ENCODE data around the gene NAV2.
"Not testable (repeated sequence)": the region's sequence is repeated elsewhere in the genome, so short reads cannot be mapped to it uniquely, and the experiment has no call there.

The NAV2 gene

GRCh38 chr11:19882356-19882755, 169.7 kb downstream of the NAV2 start:
- in situ Hi-C loops (cut with MboI; ENCODE audit: low sequenced_read_pairs): no loop called here

- in situ Hi-C loops (cut with MboI; ENCODE audit: low sequenced_read_pairs): no loop called here
These were observed 173.9 kb downstream of the NAV2 start for GRCh38 chr11:19886498-19886897.

GRCh38 chr11:19887842-19888241, 175.2 kb downstream of the NAV2 start:
- in situ Hi-C loops (cut with MboI; ENCODE audit: low sequenced_read_pairs): no loop called here

GRCh38 chr11:19889531-19889930, 176.9 kb downstream of the NAV2 start:
- in situ Hi-C loops (cut with MboI; ENCODE audit: low sequenced_read_pairs): no loop called here

- in situ Hi-C loops (cut with MboI; ENCODE audit: low sequenced_read_pairs): no loop called here
These were observed 177.7 kb downstream of the NAV2 start for GRCh38 chr11:19890308-19890707.

- in situ Hi-C loops (cut with MboI; ENCODE audit: low sequenced_read_pairs): no loop called here
These were observed 178.4 kb downstream of the NAV2 start for GRCh38 chr11:19891022-19891421.

- in situ Hi-C loops (cut with MboI; ENCODE audit: low sequenced_read_pairs): no loop called here
These were observed 179.8 kb downstream of the NAV2 start for GRCh38 chr11:19892387-19892786.

- in situ Hi-C loops (cut with MboI; ENCODE audit: low sequenced_read_pairs): no loop called here
These were observed 180.2 kb downstream of the NAV2 start for GRCh38 chr11:19892876-19893275.

- in situ Hi-C loops (cut with MboI; ENCODE audit: low sequenced_read_pairs): no loop called here
These were observed 181.8 kb downstream of the NAV2 start for GRCh38 chr11:19894404-19894803.

- in situ Hi-C loops (cut with MboI; ENCODE audit: low sequenced_read_pairs): not testable (repeated sequence)
These were observed 182.4 kb downstream of the NAV2 start for GRCh38 chr11:19895037-19895436.

GRCh38 chr11:19895776-19896175, 183.1 kb downstream of the NAV2 start:
- in situ Hi-C loops (cut with MboI; ENCODE audit: low sequenced_read_pairs): no loop called here

GRCh38 chr11:19903620-19904069, 191.0 kb downstream of the NAV2 start:
- in situ Hi-C loops (cut with MboI; ENCODE audit: low sequenced_read_pairs): no loop called here

GRCh38 chr11:19905280-19905853, 192.7 kb downstream of the NAV2 start:
- in situ Hi-C loops (cut with MboI; ENCODE audit: low sequenced_read_pairs): no loop called here

GRCh38 chr11:19906126-19906525, 193.5 kb downstream of the NAV2 start:
- in situ Hi-C loops (cut with MboI; ENCODE audit: low sequenced_read_pairs): no loop called here

- in situ Hi-C loops (cut with MboI; ENCODE audit: low sequenced_read_pairs): no loop called here
These were observed 194.5 kb downstream of the NAV2 start for GRCh38 chr11:19907008-19907579.

GRCh38 chr11:19907839-19908238, 195.2 kb downstream of the NAV2 start:
- in situ Hi-C loops (cut with MboI; ENCODE audit: low sequenced_read_pairs): no loop called here

GRCh38 chr11:19910931-19911330, 198.3 kb downstream of the NAV2 start:
- in situ Hi-C loops (cut with MboI; ENCODE audit: low sequenced_read_pairs): no loop called here

- in situ Hi-C loops (cut with MboI; ENCODE audit: low sequenced_read_pairs): no loop called here
These were observed 199.7 kb downstream of the NAV2 start for GRCh38 chr11:19912115-19912957.

- in situ Hi-C loops (cut with MboI; ENCODE audit: low sequenced_read_pairs): no loop called here
These were observed 200.6 kb downstream of the NAV2 start for GRCh38 chr11:19912958-19913892.

- in situ Hi-C loops (cut with MboI; ENCODE audit: low sequenced_read_pairs): no loop called here
These were observed 201.2 kb downstream of the NAV2 start for GRCh38 chr11:19913893-19914249.

- in situ Hi-C loops (cut with MboI; ENCODE audit: low sequenced_read_pairs): no loop called here
These were observed 203.2 kb downstream of the NAV2 start for GRCh38 chr11:19915808-19916207.
